Measurements from ENCODE around the gene SUPT20H. TPM values are rescaled to one million over a fixed set of nuclear protein-coding genes. Genes with fewer than 3 reads are reported as not detected.

Gene SUPT20H
- total RNA-seq, 1 donor from 2014 or later = 56.1 TPM

GRCh38 chr13:36973621-36974295 lies 85.7 kb downstream of the SUPT20H start:
- Mint-ChIP-seq H3K27ac (ENCODE audit: unreplicated experiment) (no peak overlapping the region), H3K27me3 (ENCODE audit: unreplicated experiment) (no peaks in the 10 kb centered on the region), H3K4me1 (ENCODE audit: unreplicated experiment) (no peaks in the 10 kb centered on the region), H3K4me3 (ENCODE audit: unreplicated experiment) (no peak overlapping the region), H3K9me3 (ENCODE audit: unreplicated experiment) (no peaks in the 10 kb centered on the region), H3K36me3 (ENCODE audit: low read depth, unreplicated experiment) (peaks cover 21% of the 10 kb centered on the region)
- no peak for TF ChIP-seq CTCF (IDR thresholded peaks at IDR 0.05; ENCODE audit: unreplicated experiment)
- no peak for DNase-seq (ENCODE audit: low spot score)

GRCh38 chr13:36973009-36973408 lies 86.5 kb downstream of the SUPT20H start:
- Mint-ChIP-seq H3K36me3 (ENCODE audit: low read depth, unreplicated experiment) (peaks cover 21% of the 10 kb centered on the region), H3K27ac (ENCODE audit: unreplicated experiment) (no peak overlapping the region), H3K27me3 (ENCODE audit: unreplicated experiment) (no peaks in the 10 kb centered on the region), H3K9me3 (ENCODE audit: unreplicated experiment) (no peaks in the 10 kb centered on the region), H3K4me3 (ENCODE audit: unreplicated experiment) (no peak overlapping the region), H3K4me1 (ENCODE audit: unreplicated experiment) (no peaks in the 10 kb centered on the region)
- DNase-seq (ENCODE audit: low spot score) = no peak
- TF ChIP-seq CTCF (IDR thresholded peaks at IDR 0.05; ENCODE audit: unreplicated experiment) = no peak

- no peaks in the 10 kb centered on the region for H3K9me3 Mint-ChIP-seq (ENCODE audit: unreplicated experiment)
- H3K27me3 Mint-ChIP-seq (ENCODE audit: unreplicated experiment) = no peaks in the 10 kb centered on the region
- no peak overlapping the region for H3K4me3 Mint-ChIP-seq (ENCODE audit: unreplicated experiment)
- no peak for TF ChIP-seq CTCF (IDR thresholded peaks at IDR 0.05; ENCODE audit: unreplicated experiment)
- H3K27ac Mint-ChIP-seq (ENCODE audit: unreplicated experiment) = no peak overlapping the region
- no peak for DNase-seq (ENCODE audit: low spot score)
- peaks cover 26% of the 10 kb centered on the region for H3K36me3 Mint-ChIP-seq (ENCODE audit: low read depth, unreplicated experiment)
- H3K4me1 Mint-ChIP-seq (ENCODE audit: unreplicated experiment) = no peaks in the 10 kb centered on the region
These were observed 93.1 kb downstream of the SUPT20H start for GRCh38 chr13:36966404-36966803.

- no peak for TF ChIP-seq CTCF (IDR thresholded peaks at IDR 0.05; ENCODE audit: unreplicated experiment)
- H3K4me1 Mint-ChIP-seq (ENCODE audit: unreplicated experiment) = no peaks in the 10 kb centered on the region
- no peak overlapping the region for H3K27ac Mint-ChIP-seq (ENCODE audit: unreplicated experiment)
- H3K27me3 Mint-ChIP-seq (ENCODE audit: unreplicated experiment) = no peaks in the 10 kb centered on the region
- H3K9me3 Mint-ChIP-seq (ENCODE audit: unreplicated experiment) = no peaks in the 10 kb centered on the region
- DNase-seq (ENCODE audit: low spot score) = no peak
- peaks cover 23% of the 10 kb centered on the region for H3K36me3 Mint-ChIP-seq (ENCODE audit: low read depth, unreplicated experiment)
- no peak overlapping the region for H3K4me3 Mint-ChIP-seq (ENCODE audit: unreplicated experiment)
These were observed 93.7 kb downstream of the SUPT20H start for GRCh38 chr13:36965767-36966166.

- TF ChIP-seq CTCF (IDR thresholded peaks at IDR 0.05; ENCODE audit: unreplicated experiment) = no peak
- H3K27ac Mint-ChIP-seq (ENCODE audit: unreplicated experiment) = no peak overlapping the region
- H3K27me3 Mint-ChIP-seq (ENCODE audit: unreplicated experiment) = peaks cover 4% of the 10 kb centered on the region
- no peaks in the 10 kb centered on the region for H3K9me3 Mint-ChIP-seq (ENCODE audit: unreplicated experiment)
- H3K4me1 Mint-ChIP-seq (ENCODE audit: unreplicated experiment) = no peaks in the 10 kb centered on the region
- peaks cover 9% of the 10 kb centered on the region for H3K36me3 Mint-ChIP-seq (ENCODE audit: low read depth, unreplicated experiment)
- no peak for DNase-seq (ENCODE audit: low spot score)
- no peak overlapping the region for H3K4me3 Mint-ChIP-seq (ENCODE audit: unreplicated experiment)
These were observed 99.9 kb downstream of the SUPT20H start for GRCh38 chr13:36959456-36960116.

All from endothelial cell (in vitro differentiated cells).